Keratinocyte (primary cell): ENCODE data around the gene PRR19. TPM values are rescaled to one million over a fixed set of nuclear protein-coding genes. Genes with fewer than 3 reads are reported as not detected.

Experiments
- DNase-seq: peaks from one replicate; pipeline ENCODE4 v3.0.0-alpha.2; 2011; ENCODE audit warnings: low read depth, missing footprints, low spot score
- FAIRE-seq: peaks from 2 replicates; lab custom pipeline; 2011; peaks lifted over from hg19 to GRCh38; lab: Jason Lieb, UNC
- H2AFZ ChIP-seq: 2 replicates; pipeline ENCODE4 v1.6.0; 2012; ENCODE audit warnings: low read length, control low read depth, inconsistent platforms; ENCODE audit not compliant: control insufficient read depth
- H3K27ac ChIP-seq: 2 replicates; pipeline ENCODE4 v1.5.1; 2011; ENCODE audit warnings: low read length; ENCODE audit not compliant: control insufficient read depth, insufficient read depth
- H3K27me3 ChIP-seq: 3 replicates; pipeline ENCODE4 v1.6.0; 2011; ENCODE audit warnings: low read length; ENCODE audit not compliant: control insufficient read depth, insufficient read depth; ENCODE audit errors: extremely low read depth
- H3K36me3 ChIP-seq, 2 experiments: 2 replicates in 1 of 2; 3 replicates in 1 of 2; pipeline ENCODE4 v1.5.1; 2011; ENCODE audit warnings: low read length in 2 of 2, mild to moderate bottlenecking in 1 of 2; ENCODE audit not compliant: control insufficient read depth in 2 of 2, insufficient read depth in 2 of 2; ENCODE audit errors: extremely low read depth in 1 of 2
- H3K4me1 ChIP-seq: 3 replicates; pipeline ENCODE4 v1.5.1; 2011; ENCODE audit warnings: low read length; ENCODE audit not compliant: control insufficient read depth, insufficient read depth; ENCODE audit errors: extremely low read depth
- H3K4me2 ChIP-seq: 3 replicates; pipeline ENCODE4 v1.6.0; 2011; ENCODE audit warnings: low read depth, low read length; ENCODE audit not compliant: control insufficient read depth, insufficient read depth; ENCODE audit errors: extremely low read depth
- H3K4me3 ChIP-seq, 3 experiments: fragments of 200-600 bp in 1 of 3; sonication (generic) in 1 of 3; 2 replicates in 2 of 3; 3 replicates in 1 of 3; pipeline ENCODE4 v1.5.1; 2011 to 2016; ENCODE audit warnings: low read length in 3 of 3, mild to moderate bottlenecking in 3 of 3, control low read depth in 2 of 3, inconsistent platforms in 1 of 3, low read depth in 1 of 3, mixed read lengths in 1 of 3, mixed run types in 1 of 3, moderate library complexity in 1 of 3; ENCODE audit not compliant: control insufficient read depth in 2 of 3, insufficient read depth in 2 of 3; ENCODE audit errors: extremely low read depth in 1 of 3
- H3K79me2 ChIP-seq: 2 replicates; pipeline ENCODE4 v1.6.0; 2012; ENCODE audit warnings: low read length; ENCODE audit not compliant: control insufficient read depth, insufficient read depth
- H3K9ac ChIP-seq: 3 replicates; pipeline ENCODE4 v1.6.0; 2011; ENCODE audit warnings: low read length; ENCODE audit not compliant: control insufficient read depth, insufficient read depth; ENCODE audit errors: extremely low read depth
- H3K9me1 ChIP-seq: 3 replicates; pipeline ENCODE4 v1.6.0; 2011; ENCODE audit warnings: low read length; ENCODE audit not compliant: control insufficient read depth, insufficient read depth; ENCODE audit errors: extremely low read depth
- H3K9me3 ChIP-seq: 2 replicates; pipeline ENCODE4 v1.5.1; 2012; ENCODE audit warnings: low read depth, low read length; ENCODE audit not compliant: control insufficient read depth
- H4K20me1 ChIP-seq: 3 replicates; pipeline ENCODE4 v1.6.0; 2011; ENCODE audit warnings: low read length; ENCODE audit not compliant: control insufficient read depth, insufficient read depth; ENCODE audit errors: extremely low read depth
- CTCF ChIP-seq, 3 experiments: IDR thresholded peaks in 1 of 3; conservative IDR thresholded peaks in 1 of 3; optimal IDR thresholded peaks in 1 of 3; 2 replicates in 2 of 3; 3 replicates in 1 of 3; pipeline versions ENCODE3 to v1.5.1; 2011; ENCODE audit warnings: low read length in 3 of 3, mild to moderate bottlenecking in 3 of 3, moderate library complexity in 2 of 3, control low read depth in 1 of 3, inconsistent platforms in 1 of 3; ENCODE audit not compliant: insufficient read depth in 2 of 3; ENCODE audit errors: extremely low read depth in 1 of 3
- EZH2 ChIP-seq: IDR thresholded peaks from one replicate; pipeline ENCODE4 v1.6.1; 2012; ENCODE audit warnings: inconsistent platforms, mild to moderate bottlenecking, low read length, moderate library complexity
- dilution Hi-C: fragments of 300-500 bp; cut with MboI; formaldehyde crosslinking; loops from one replicate; pipeline ENCODE4 v1.7.0; 2020; ENCODE audit warnings: low sequenced_read_pairs; ENCODE audit not compliant: extremely low pct_ligation_motif_present
- polyA plus RNA-seq, 5 experiments: library from polyadenylated mRNA; depleted of rRNA in 3 of 5; stranded (reverse) in 3 of 5; stranded (forward) in 1 of 5; unstranded in 1 of 5; fragments of >200 nt; gene quantifications; 1 replicate in 1 of 5; 2 replicates in 3 of 5; 3 replicates in 1 of 5; pipeline versions ENCODE4 v1.2.1 to v1.2.3, GENCODE V29; 2011 to 2012; ENCODE audit warnings: missing spikeins in 2 of 5, low read depth in 1 of 5, low replicate concordance in 1 of 5

Gene PRR19
- polyA plus RNA-seq, 1 donor (not counting 4 experiments of a cell fraction or from before 2014, with no cell fraction given), result 0.25 TPM

- Histone ChIP-seq H3K4me3 (no peak overlapping the region), H2AFZ (no peak overlapping the region), H3K9ac (no peak overlapping the region), H3K79me2 (no peaks in the 10 kb centered on the region), H3K9me1 (no peaks in the 10 kb centered on the region), H3K4me1 (no peaks in the 10 kb centered on the region), H3K4me2 (no peak overlapping the region), H3K36me3 (no peaks in the 10 kb centered on the region), H3K27ac (no peak overlapping the region), H3K27me3 (peaks cover 30% of the 10 kb centered on the region), H4K20me1 (no peaks in the 10 kb centered on the region), H3K9me3 (no peaks in the 10 kb centered on the region)
- dilution Hi-C loops, result no loop called here
- FAIRE-seq (no peak), DNase-seq (no peak)
- TF ChIP-seq CTCF (optimal IDR thresholded peaks at IDR 0.05 in 1 of 3, IDR thresholded peaks at IDR 0.05 in 1 of 3, conservative IDR thresholded peaks at IDR 0.05 in 1 of 3; ENCODE audit: extremely low read depth in 1 of 3, insufficient read depth in 2 of 3, low read length in 3 of 3) (peak in 1 of 3 experiments; percentile 26), EZH2 (no peak)
Measured at GRCh38 chr19:42311657-42312056, 9.7 kb downstream of the PRR19 start.

GRCh38 chr19:42312370-42312769 lies 10.4 kb downstream of the PRR19 start:
- Histone ChIP-seq H3K4me2 (no peak overlapping the region), H3K36me3 (no peaks in the 10 kb centered on the region), H3K4me1 (no peaks in the 10 kb centered on the region), H3K27me3 (peaks cover 31% of the 10 kb centered on the region), H3K4me3 (no peak overlapping the region), H4K20me1 (no peaks in the 10 kb centered on the region), H3K9me1 (no peaks in the 10 kb centered on the region), H2AFZ (no peak overlapping the region), H3K9ac (no peak overlapping the region), H3K79me2 (no peaks in the 10 kb centered on the region), H3K27ac (no peak overlapping the region), H3K9me3 (no peaks in the 10 kb centered on the region)
- no peak for DNase-seq
- no peak for TF ChIP-seq EZH2
- no peak for TF ChIP-seq CTCF (optimal IDR thresholded peaks at IDR 0.05 in 1 of 3, IDR thresholded peaks at IDR 0.05 in 1 of 3, conservative IDR thresholded peaks at IDR 0.05 in 1 of 3; ENCODE audit: extremely low read depth in 1 of 3, insufficient read depth in 2 of 3, low read length in 3 of 3)
- dilution Hi-C loops, result no loop called here
- no peak for FAIRE-seq
